Measurements from ENCODE around the gene PRR3. TPM values are rescaled to one million over a fixed set of nuclear protein-coding genes. Genes with fewer than 3 reads are reported as not detected.

PRR3 gene
- total RNA-seq, 2 donors from 2014 or later: 23.0 to 31.8 TPM

- Mint-ChIP-seq H3K27me3 (ENCODE audit: low read depth) (no peaks in the 10 kb centered on the region), H3K9me3 (no peaks in the 10 kb centered on the region), H3K27ac (peak overlapping the region; percentile 100), H3K4me1 (ENCODE audit: low read depth) (peaks cover 78% of the 10 kb centered on the region), H3K36me3 (ENCODE audit: insufficient read depth in 2 of 2) (peaks cover 46 to 73% of the 10 kb centered on the region in 2 donors), H3K4me3 (peak overlapping the region; percentile 97 to 98)
- ATAC-seq (replicated peaks in 1 of 2) (no peak), DNase-seq (no peak)
Observed at GRCh38 chr6:30612687-30613248, 55.7 kb downstream of the PRR3 start.

Other genes with a start within 250 kb of the PRR3 start
- 10 to 100 TPM; 18.8 to 20.0 TPM for gene TRIM39, start 230.4 kb upstream of the PRR3 start, total RNA-seq
- gene RPP21, start 212.1 kb upstream of the PRR3 start, total RNA-seq: 10 to 100 TPM; 26.4 to 31.1 TPM
- 100 to 1,000 TPM; 713 to 829 TPM for gene HLA-E, start 67.8 kb upstream of the PRR3 start, total RNA-seq
- 100 to 1,000 TPM; 114 to 121 TPM for gene GNL1, start 806 bp upstream of the PRR3 start, total RNA-seq
- 10 to 100 TPM; 64.6 to 68.1 TPM for gene ABCF1, start 14.1 kb downstream of the PRR3 start, total RNA-seq
- 100 to 1,000 TPM; 138 to 154 TPM for gene PPP1R10, start 59.9 kb downstream of the PRR3 start, total RNA-seq
- gene MRPS18B, start 60.5 kb downstream of the PRR3 start, total RNA-seq: 100 to 1,000 TPM; 109 to 132 TPM
- 10 to 100 TPM in 1 of 2 donors, 1 to 10 TPM in 1; 8.3 to 14.2 TPM for gene ATAT1, start 69.6 kb downstream of the PRR3 start, total RNA-seq
- gene C6orf136, start 89.8 kb downstream of the PRR3 start, total RNA-seq: 10 to 100 TPM; 25.8 to 36.0 TPM
- gene DHX16, start 115.7 kb downstream of the PRR3 start, total RNA-seq: 10 to 100 TPM; 39.2 to 43.0 TPM
- 100 to 1,000 TPM; 179 to 200 TPM for gene PPP1R18, start 129.3 kb downstream of the PRR3 start, total RNA-seq
- 10 to 100 TPM; 26.9 to 29.6 TPM for gene NRM, start 133.7 kb downstream of the PRR3 start, total RNA-seq
- gene MDC1, start 160.0 kb downstream of the PRR3 start, total RNA-seq: 100 to 1,000 TPM; 102 to 127 TPM
- gene TUBB, start 163.1 kb downstream of the PRR3 start, total RNA-seq: 100 to 1,000 TPM; 668 to 724 TPM
- gene FLOT1, start 185.4 kb downstream of the PRR3 start, total RNA-seq: 100 to 1,000 TPM; 293 to 319 TPM
- gene IER3, start 187.3 kb downstream of the PRR3 start, total RNA-seq: 100 to 1,000 TPM; 174 to 197 TPM

Data from activated T-cell treated with anti-CD3 and anti-CD28 coated beads, Interleukin-2, amount 50 U/mL, for 72 hours (primary cell).